H1 (cell line): ENCODE results near the gene PDE8B. TPM values are rescaled to one million over a fixed set of nuclear protein-coding genes. Genes with fewer than 3 reads are reported as not detected.
"Not testable (repeated sequence)": the region's sequence is repeated elsewhere in the genome, so short reads cannot be mapped to it uniquely, and the experiment has no call there.

ENCODE experiments used
- CTCF ChIA-PET: fragments of 300-600 bp; sonication (Branson Sonifier 250); formaldehyde crosslinking; loops from one replicate; lab custom pipeline; 2021; ENCODE audit not compliant: partially characterized antibody; lab: Charles Lee
- POLR2A ChIA-PET: fragments of 300-600 bp; sonication (Branson Sonifier 250); formaldehyde crosslinking; loops from one replicate; lab custom pipeline; 2021; ENCODE audit warnings: inconsistent platforms; ENCODE audit not compliant: partially characterized antibody; lab: Charles Lee
- DNase-seq, 2 experiments: peaks; one replicate each; pipeline versions ENCODE4 v3.0.0 to v3.0.0-alpha.2; 2010 to 2022; ENCODE audit warnings: low spot score in 2 of 2, low read depth in 1 of 2, mixed read lengths in 1 of 2
- FAIRE-seq: peaks from 2 replicates; lab custom pipeline; 2011; peaks lifted over from hg19 to GRCh38; lab: Jason Lieb, UNC
- H2AFZ ChIP-seq: 2 replicates; pipeline ENCODE4 v1.8.1; 2012; ENCODE audit warnings: low read length, inconsistent platforms
- H2AK5ac ChIP-seq: 2 replicates; pipeline ENCODE4 v1.6.1; 2013; ENCODE audit warnings: low read depth, low read length
- H2BK120ac ChIP-seq: replicated peaks from 2 replicates; pipeline ENCODE3; 2013; ENCODE audit warnings: low read depth, low read length, inconsistent platforms
- H2BK12ac ChIP-seq: 2 replicates; pipeline ENCODE4 v1.6.1; 2013; ENCODE audit warnings: low read depth, low read length
- H2BK15ac ChIP-seq: 2 replicates; pipeline ENCODE4 v1.6.1; 2013; ENCODE audit warnings: low read length
- H2BK20ac ChIP-seq: 2 replicates; pipeline ENCODE4 v1.6.1; 2013; ENCODE audit warnings: low read length
- H2BK5ac ChIP-seq: 2 replicates; pipeline ENCODE4 v1.6.1; 2013; ENCODE audit warnings: low read depth, low read length
- H3K14ac ChIP-seq: 2 replicates; pipeline ENCODE4 v1.6.1; 2013; ENCODE audit warnings: inconsistent platforms; ENCODE audit not compliant: insufficient read length
- H3K18ac ChIP-seq: 2 replicates; pipeline ENCODE4 v1.6.1; 2013; ENCODE audit warnings: low read length; ENCODE audit errors: extremely low read depth
- H3K23ac ChIP-seq: 2 replicates; pipeline ENCODE4 v1.6.1; 2013; ENCODE audit warnings: inconsistent platforms; ENCODE audit not compliant: insufficient read length
- H3K23me2 ChIP-seq: 2 replicates; pipeline ENCODE4 v1.6.1; 2013; ENCODE audit warnings: low read depth, low read length
- H3K27ac ChIP-seq: 2 replicates; pipeline ENCODE4 v1.6.1; 2011; ENCODE audit warnings: low read depth, low read length, inconsistent platforms
- H3K27me3 ChIP-seq, 4 experiments: replicated peaks in 1 of 4; 1 replicate in 1 of 4; 2 replicates in 3 of 4; pipeline versions ENCODE4 v1.6.1 to v1.8.1; 2011 to 2013; ENCODE audit warnings: low read length in 3 of 4, mild to moderate bottlenecking in 3 of 4, inconsistent platforms in 2 of 4, mixed read lengths in 2 of 4, moderate library complexity in 1 of 4; ENCODE audit not compliant: control insufficient read depth in 3 of 4, insufficient read depth in 3 of 4; ENCODE audit errors: extremely low read depth in 1 of 4
- H3K36me3 ChIP-seq, 4 experiments: 2 replicates each; pipeline versions ENCODE4 v1.6.1 to v1.8.1; 2011 to 2013; ENCODE audit warnings: mild to moderate bottlenecking in 4 of 4, low read length in 3 of 4, moderate library complexity in 2 of 4, control low read depth in 1 of 4, inconsistent platforms in 1 of 4; ENCODE audit not compliant: insufficient read depth in 4 of 4, control insufficient read depth in 2 of 4
- H3K4ac ChIP-seq: replicated peaks from 2 replicates; pipeline ENCODE3; 2013; ENCODE audit warnings: low read length, low read depth, mixed read lengths, inconsistent platforms; ENCODE audit not compliant: insufficient read length
- H3K4me1 ChIP-seq, 4 experiments: replicated peaks in 1 of 4; 1 replicate in 1 of 4; 2 replicates in 3 of 4; pipeline versions ENCODE4 v1.6.1 to v1.8.1; 2011 to 2013; ENCODE audit warnings: low read length in 3 of 4, inconsistent platforms in 2 of 4, mixed read lengths in 1 of 4; ENCODE audit not compliant: insufficient read depth in 4 of 4, control insufficient read depth in 3 of 4
- H3K4me2 ChIP-seq, 2 experiments: 2 replicates each; pipeline versions ENCODE4 v1.6.1 to v1.8.1; 2011 to 2013; ENCODE audit warnings: low read depth in 2 of 2, low read length in 2 of 2, control low read depth in 1 of 2, inconsistent platforms in 1 of 2, mild to moderate bottlenecking in 1 of 2; ENCODE audit not compliant: insufficient read depth in 1 of 2
- H3K4me3 ChIP-seq, 4 experiments: fragments of 200-600, 300-600 bp in 1 of 4; sonication (generic), shearing (Covaris generic), sonication (Bioruptor Twin) in 1 of 4; 2 replicates each; pipeline versions ENCODE4 v1.5.1 to v1.8.1; 2011 to 2016; ENCODE audit warnings: low read length in 4 of 4, low read depth in 3 of 4, control low read depth in 2 of 4, inconsistent platforms in 2 of 4, mild to moderate bottlenecking in 2 of 4, mixed read lengths in 1 of 4, moderate library complexity in 1 of 4; ENCODE audit not compliant: insufficient read depth in 2 of 4; ENCODE audit errors: extremely low read depth in 1 of 4
- H3K56ac ChIP-seq: replicated peaks from 2 replicates; pipeline ENCODE3; 2013; ENCODE audit warnings: low read depth, mild to moderate bottlenecking, mixed read lengths, low read length, inconsistent platforms; ENCODE audit not compliant: insufficient read length
- H3K79me1 ChIP-seq: 2 replicates; pipeline ENCODE4 v1.6.1; 2013; ENCODE audit warnings: low read depth, low read length, control low read depth
- H3K79me2 ChIP-seq, 2 experiments: 2 replicates each; pipeline versions ENCODE4 v1.6.1 to v1.8.1; 2012 to 2013; ENCODE audit warnings: low read length in 2 of 2, mild to moderate bottlenecking in 2 of 2, inconsistent platforms in 1 of 2; ENCODE audit not compliant: insufficient read depth in 2 of 2, control insufficient read depth in 1 of 2
- H3K9ac ChIP-seq, 4 experiments: replicated peaks in 1 of 4; 1 replicate in 1 of 4; 2 replicates in 3 of 4; pipeline versions ENCODE4 v1.6.1 to v1.8.1; 2011 to 2013; ENCODE audit warnings: low read depth in 3 of 4, low read length in 3 of 4, control low read depth in 2 of 4, mild to moderate bottlenecking in 2 of 4, moderate library complexity in 2 of 4, inconsistent platforms in 1 of 4; ENCODE audit errors: extremely low read depth in 1 of 4
- H3K9me3 ChIP-seq, 2 experiments: 2 replicates each; pipeline versions ENCODE4 v1.6.1 to v1.8.1; 2012 to 2013; ENCODE audit warnings: mild to moderate bottlenecking in 2 of 2, moderate library complexity in 2 of 2, control low read depth in 1 of 2, inconsistent platforms in 1 of 2, low read depth in 1 of 2, low read length in 1 of 2, mixed read lengths in 1 of 2; ENCODE audit not compliant: insufficient read depth in 2 of 2
- H4K20me1 ChIP-seq, 2 experiments: replicated peaks in 1 of 2; 2 replicates each; pipeline versions ENCODE3 to v1.8.1; 2011 to 2013; ENCODE audit warnings: inconsistent platforms in 2 of 2, low read length in 2 of 2, mild to moderate bottlenecking in 1 of 2; ENCODE audit not compliant: insufficient read depth in 2 of 2, control insufficient read depth in 1 of 2
- H4K5ac ChIP-seq: 2 replicates; pipeline ENCODE4 v1.6.1; 2013; ENCODE audit warnings: low read length, low read depth, mixed read lengths, inconsistent platforms; ENCODE audit not compliant: insufficient read length
- H4K8ac ChIP-seq: 2 replicates; pipeline ENCODE4 v1.8.0; 2013; ENCODE audit warnings: mild to moderate bottlenecking, moderate library complexity, low read length, inconsistent platforms; ENCODE audit not compliant: insufficient read depth; ENCODE audit errors: extremely low read depth
- H4K91ac ChIP-seq: replicated peaks from 2 replicates; pipeline ENCODE3; 2013; ENCODE audit warnings: low read length, mixed read lengths, inconsistent platforms; ENCODE audit not compliant: insufficient read length
- WGBS, 2 experiments: shearing (Covaris generic) in 1 of 2; methylation state at CpG; one replicate each; pipeline versions ENCODE4 v1.1.6 to v1.1.7; 2013 to 2015; ENCODE audit warnings: low lambda C conversion rate in 2 of 2, mixed read lengths in 2 of 2, inconsistent platforms in 1 of 2, low coverage in 1 of 2, missing lambda C conversion rate in 1 of 2; ENCODE audit not compliant: insufficient replicate concordance in 2 of 2, insufficient coverage in 1 of 2, insufficient read length in 1 of 2; ENCODE audit errors: extremely low coverage in 1 of 2, missing lambda C conversion rate in 1 of 2; 5-methylcytosine and 5-hydroxymethylcytosine counted together
- polyA plus RNA-seq, 7 experiments: library from polyadenylated mRNA; depleted of rRNA in 3 of 7; stranded (reverse) in 5 of 7; unstranded in 2 of 7; fragments of >200 nt in 5 of 7; fragments of 200-250 nt in 2 of 7; gene quantifications; 1 replicate in 5 of 7; 2 replicates in 1 of 7; 4 replicates in 1 of 7; pipeline versions ENCODE4 v1.2.1 to v1.2.3, GENCODE V29; 2011 to 2013; ENCODE audit warnings: missing spikeins in 2 of 7, mixed read lengths in 2 of 7
- total RNA-seq: library from RNA; stranded (reverse); fragmentation: NEBNext Ultra II Directional; extraction: Animal tissue kit (Norgen Biotek cat#: 25700); gene quantifications from 2 replicates; pipeline ENCODE4 v1.2.1, GENCODE V29; 2021

PDE8B gene
- total and polyA plus RNA-seq, 2 of the 8 experiments (the other 6 are each of a cell fraction or from before 2014, with no cell fraction given): 0.32 to 1.1 TPM

DNA sequence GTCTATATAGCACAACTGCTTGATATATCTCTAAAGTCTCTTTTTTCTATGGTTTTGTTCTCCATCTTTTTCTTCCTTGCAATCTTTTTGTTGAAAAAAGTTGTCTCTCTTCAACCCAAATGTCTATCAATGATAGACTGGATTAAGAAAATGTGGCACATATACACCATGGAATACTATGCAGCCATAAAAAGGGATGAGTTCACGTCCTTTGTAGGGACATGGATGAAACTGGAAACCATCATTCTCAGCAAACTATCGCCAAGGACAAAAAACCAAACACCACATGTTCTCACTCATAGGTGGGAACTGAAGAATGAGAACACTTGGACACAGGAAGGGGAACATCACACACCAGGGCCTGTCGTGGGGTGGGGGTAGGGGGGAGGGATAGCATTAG is 258.4 kb downstream of the PDE8B start:
- CTCF ChIA-PET: not testable (repeated sequence)
- WGBS, 2 experiments: 84% methylated on average over 3 of the region's 3 CpGs; no CpG with 5 or more reads in 1 of the 2 experiments

DNA sequence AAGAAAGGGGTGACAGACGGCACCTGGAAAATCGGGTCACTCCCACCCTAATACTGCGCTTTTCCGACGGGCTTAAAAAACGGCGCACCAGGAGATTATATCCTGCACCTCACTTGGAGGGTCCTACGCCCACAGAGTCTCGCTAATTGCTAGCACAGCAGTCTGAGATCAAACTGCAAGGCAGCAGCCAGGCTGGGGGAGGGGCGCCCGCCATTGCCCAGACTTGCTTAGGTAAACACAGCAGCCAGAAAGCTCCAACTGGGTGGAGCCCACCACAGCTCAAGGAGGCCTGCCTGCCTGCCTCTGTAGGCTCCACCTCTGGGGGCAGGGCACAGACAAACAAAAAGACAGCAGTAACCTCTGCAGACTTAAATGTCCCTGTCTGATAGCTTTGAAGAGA is 264.6 kb downstream of the PDE8B start:
- H4K5ac ChIP-seq, H3K36me3 ChIP-seq, H3K79me2 ChIP-seq, H2AK5ac ChIP-seq, H4K91ac ChIP-seq, H3K9ac ChIP-seq, H3K4ac ChIP-seq, H3K4me1 ChIP-seq, H2BK5ac ChIP-seq, H2BK20ac ChIP-seq, FAIRE-seq, H3K9me3 ChIP-seq, H2AFZ ChIP-seq, H2BK15ac ChIP-seq, H3K79me1 ChIP-seq, H3K56ac ChIP-seq, H3K23ac ChIP-seq, H2BK120ac ChIP-seq, H4K20me1 ChIP-seq, POLR2A ChIA-PET, H3K23me2 ChIP-seq, H3K18ac ChIP-seq, DNase-seq, H3K27ac ChIP-seq, H2BK12ac ChIP-seq, CTCF ChIA-PET, H3K4me3 ChIP-seq, H4K8ac ChIP-seq, H3K27me3 ChIP-seq, H3K4me2 ChIP-seq, H3K14ac ChIP-seq: not testable (repeated sequence)
- WGBS, 2 experiments: 93% methylated on average over 10 of the region's 11 CpGs; no CpG with 5 or more reads in 1 of the 2 experiments

More for the DNA sequence above, 258.4 kb downstream of the PDE8B start:
- H3K23ac ChIP-seq, H4K8ac ChIP-seq, POLR2A ChIA-PET, H2BK15ac ChIP-seq, H3K4ac ChIP-seq, H3K56ac ChIP-seq, H3K9me3 ChIP-seq, H2BK20ac ChIP-seq, H3K18ac ChIP-seq, H3K4me2 ChIP-seq, H3K27me3 ChIP-seq, H3K14ac ChIP-seq, H3K36me3 ChIP-seq, FAIRE-seq, H2AK5ac ChIP-seq, H2BK12ac ChIP-seq, H3K9ac ChIP-seq, H3K27ac ChIP-seq, H4K20me1 ChIP-seq, H3K4me1 ChIP-seq, H3K4me3 ChIP-seq, H2AFZ ChIP-seq, H2BK120ac ChIP-seq, DNase-seq, H3K23me2 ChIP-seq, H3K79me1 ChIP-seq, H4K5ac ChIP-seq, H4K91ac ChIP-seq, H2BK5ac ChIP-seq, H3K79me2 ChIP-seq: not testable (repeated sequence)
